OCI-M2 (cell line): ENCODE measurements around the gene ELMO1.

Experiments used
- DNase-seq: peaks from one replicate; lab custom pipeline; 2025; ENCODE audit not compliant: unreplicated experiment; lab: John Stamatoyannopoulos, UW

The ELMO1 gene

GRCh38 chr7:37320140-37320847 lies 128.4 kb downstream of the ELMO1 start:
- no peak for DNase-seq

- no peak for DNase-seq
Observed at GRCh38 chr7:37318541-37318940, 130.1 kb downstream of the ELMO1 start.

GRCh38 chr7:37315772-37316715 lies 132.6 kb downstream of the ELMO1 start:
- DNase-seq = no peak

GRCh38 chr7:37312608-37313007 lies 136.1 kb downstream of the ELMO1 start:
- DNase-seq = no peak

GRCh38 chr7:37311355-37311754 lies 137.3 kb downstream of the ELMO1 start:
- no peak for DNase-seq

- no peak for DNase-seq
Observed at GRCh38 chr7:37310327-37311080, 138.2 kb downstream of the ELMO1 start.

- DNase-seq = no peak
Observed at GRCh38 chr7:37309493-37309892, 139.2 kb downstream of the ELMO1 start.

- no peak for DNase-seq
Observed at GRCh38 chr7:37304921-37305320, 143.7 kb downstream of the ELMO1 start.

GRCh38 chr7:37297546-37297945 lies 151.1 kb downstream of the ELMO1 start:
- DNase-seq = no peak

GRCh38 chr7:37295401-37295800 lies 153.3 kb downstream of the ELMO1 start:
- no peak for DNase-seq

- no peak for DNase-seq
Observed at GRCh38 chr7:37290731-37291130, 157.9 kb downstream of the ELMO1 start.

- no peak for DNase-seq
Observed at GRCh38 chr7:37289781-37290180, 158.9 kb downstream of the ELMO1 start.

GRCh38 chr7:37289367-37289766 lies 159.3 kb downstream of the ELMO1 start:
- no peak for DNase-seq

- DNase-seq = no peak
Observed at GRCh38 chr7:37287131-37287855, 161.4 kb downstream of the ELMO1 start.

- DNase-seq = no peak
Observed at GRCh38 chr7:37286454-37286832, 162.2 kb downstream of the ELMO1 start.

GRCh38 chr7:37285706-37286453 lies 162.8 kb downstream of the ELMO1 start:
- DNase-seq = no peak

GRCh38 chr7:37284805-37285231 lies 163.8 kb downstream of the ELMO1 start:
- no peak for DNase-seq

- no peak for DNase-seq
Observed at GRCh38 chr7:37284285-37284684, 164.4 kb downstream of the ELMO1 start.

- DNase-seq = no peak
Observed at GRCh38 chr7:37283716-37284115, 164.9 kb downstream of the ELMO1 start.

- DNase-seq = no peak
Observed at GRCh38 chr7:37282927-37283326, 165.7 kb downstream of the ELMO1 start.
